NB4 (cell line): ENCODE measurements around the gene P2RX5.
A peak's percentile ranks its signal among the peaks of the same experiment; 100 is the strongest.

Experiments used
- DNase-seq: peaks from one replicate; pipeline ENCODE4 v3.0.0; 2010; ENCODE audit warnings: low read depth
- H3K4me3 ChIP-seq: one replicate; pipeline ENCODE4 v1.5.1; 2011; ENCODE audit warnings: mild to moderate bottlenecking, low read depth, low read length, moderate library complexity
- MYC ChIP-seq: IDR thresholded peaks from 2 replicates; pipeline ENCODE4 v1.6.1; 2011; ENCODE audit warnings: low read depth, low read length
- POLR2A ChIP-seq: IDR thresholded peaks from 2 replicates; pipeline ENCODE4 v1.6.1; 2011; ENCODE audit warnings: mild to moderate bottlenecking; ENCODE audit not compliant: insufficient read length; ENCODE audit errors: extremely low read depth
- TF ChIP-seq, protein P1 (sequence below): IDR thresholded peaks from 2 replicates; pipeline ENCODE4 v1.6.1; 2011; ENCODE audit warnings: low read depth, low read length
- TF ChIP-seq, protein P2 (sequence below): IDR thresholded peaks from one replicate; pipeline ENCODE4 v1.5.1; 2012; ENCODE audit warnings: low read depth, low read length

P2RX5 gene, protein sequence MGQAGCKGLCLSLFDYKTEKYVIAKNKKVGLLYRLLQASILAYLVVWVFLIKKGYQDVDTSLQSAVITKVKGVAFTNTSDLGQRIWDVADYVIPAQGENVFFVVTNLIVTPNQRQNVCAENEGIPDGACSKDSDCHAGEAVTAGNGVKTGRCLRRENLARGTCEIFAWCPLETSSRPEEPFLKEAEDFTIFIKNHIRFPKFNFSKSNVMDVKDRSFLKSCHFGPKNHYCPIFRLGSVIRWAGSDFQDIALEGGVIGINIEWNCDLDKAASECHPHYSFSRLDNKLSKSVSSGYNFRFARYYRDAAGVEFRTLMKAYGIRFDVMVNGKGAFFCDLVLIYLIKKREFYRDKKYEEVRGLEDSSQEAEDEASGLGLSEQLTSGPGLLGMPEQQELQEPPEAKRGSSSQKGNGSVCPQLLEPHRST

DNA sequence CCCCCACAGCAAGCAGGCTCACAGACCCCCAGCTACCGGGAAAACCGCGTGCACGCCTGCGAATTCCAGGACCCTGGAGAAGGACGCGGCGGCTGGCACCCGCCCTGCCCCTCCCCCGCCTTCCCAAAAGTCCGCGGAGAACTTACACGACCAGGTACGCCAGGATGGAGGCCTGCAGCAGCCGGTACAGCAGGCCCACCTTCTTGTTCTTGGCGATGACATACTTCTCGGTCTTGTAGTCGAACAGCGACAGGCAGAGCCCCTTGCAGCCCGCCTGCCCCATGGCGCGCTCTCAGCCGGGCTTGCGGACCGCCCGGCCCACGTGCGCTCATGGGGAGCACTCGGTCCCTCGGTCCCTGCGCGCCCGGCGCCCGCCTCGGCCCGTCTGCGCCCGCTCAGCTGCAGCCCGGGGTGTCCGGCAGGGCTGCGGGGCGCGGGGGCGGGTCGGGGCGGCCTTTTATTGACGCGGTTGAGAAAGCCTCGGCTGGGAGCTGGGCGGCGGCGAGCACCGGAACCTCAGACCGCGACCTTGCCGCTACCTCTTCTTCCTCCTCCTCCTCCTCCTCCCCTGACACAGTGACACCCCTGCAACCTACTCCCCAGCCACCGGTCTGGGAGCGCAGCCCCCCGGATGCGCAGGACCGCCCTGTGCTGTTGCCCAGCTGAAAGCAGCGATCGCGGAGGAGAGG, at the start of gene P2RX5:
P2RX5 (minus strand) TSS at position 433 of the 689 bp plus-strand sequence; CDS start at position 283, 150 bp downstream.
- DNase-seq = peak; percentile 82
- H3K4me3 ChIP-seq = peak within 1 kb of the TSS; percentile 44
- TF ChIP-seq, protein P1, sequence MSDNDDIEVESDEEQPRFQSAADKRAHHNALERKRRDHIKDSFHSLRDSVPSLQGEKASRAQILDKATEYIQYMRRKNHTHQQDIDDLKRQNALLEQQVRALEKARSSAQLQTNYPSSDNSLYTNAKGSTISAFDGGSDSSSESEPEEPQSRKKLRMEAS = peak; percentile 77
- TF ChIP-seq MYC (peak; percentile 57; the same call in 1 of the 2 replicates), POLR2A (no peak)
- TF ChIP-seq, protein P2, sequence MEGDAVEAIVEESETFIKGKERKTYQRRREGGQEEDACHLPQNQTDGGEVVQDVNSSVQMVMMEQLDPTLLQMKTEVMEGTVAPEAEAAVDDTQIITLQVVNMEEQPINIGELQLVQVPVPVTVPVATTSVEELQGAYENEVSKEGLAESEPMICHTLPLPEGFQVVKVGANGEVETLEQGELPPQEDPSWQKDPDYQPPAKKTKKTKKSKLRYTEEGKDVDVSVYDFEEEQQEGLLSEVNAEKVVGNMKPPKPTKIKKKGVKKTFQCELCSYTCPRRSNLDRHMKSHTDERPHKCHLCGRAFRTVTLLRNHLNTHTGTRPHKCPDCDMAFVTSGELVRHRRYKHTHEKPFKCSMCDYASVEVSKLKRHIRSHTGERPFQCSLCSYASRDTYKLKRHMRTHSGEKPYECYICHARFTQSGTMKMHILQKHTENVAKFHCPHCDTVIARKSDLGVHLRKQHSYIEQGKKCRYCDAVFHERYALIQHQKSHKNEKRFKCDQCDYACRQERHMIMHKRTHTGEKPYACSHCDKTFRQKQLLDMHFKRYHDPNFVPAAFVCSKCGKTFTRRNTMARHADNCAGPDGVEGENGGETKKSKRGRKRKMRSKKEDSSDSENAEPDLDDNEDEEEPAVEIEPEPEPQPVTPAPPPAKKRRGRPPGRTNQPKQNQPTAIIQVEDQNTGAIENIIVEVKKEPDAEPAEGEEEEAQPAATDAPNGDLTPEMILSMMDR = no peak

DNA sequence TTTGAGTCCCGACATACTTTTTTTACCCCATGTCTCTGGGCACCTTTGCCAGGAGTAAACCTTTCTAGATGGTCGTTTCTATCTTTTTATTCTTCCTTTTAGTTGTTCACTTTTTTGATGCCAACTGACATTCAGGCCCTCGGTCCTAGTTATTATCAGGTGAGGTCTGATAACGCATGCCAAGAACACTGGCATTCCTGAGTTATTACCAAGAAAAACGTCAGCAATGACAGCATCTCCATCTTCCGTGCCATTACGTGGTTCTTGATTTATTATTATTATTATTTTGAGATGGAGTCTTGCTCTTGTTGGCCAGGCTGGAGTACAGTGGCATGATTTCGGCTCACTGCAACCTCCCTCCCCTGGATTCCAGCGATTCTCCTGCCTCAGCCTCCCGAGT, 49.1 kb upstream of the P2RX5 start:
- DNase-seq = no peak
- no peak for TF ChIP-seq POLR2A
- TF ChIP-seq MYC = no peak
- TF ChIP-seq, protein P1 = no peak
- TF ChIP-seq, protein P2 = no peak
- H3K4me3 ChIP-seq = no peak overlapping the region

DNA sequence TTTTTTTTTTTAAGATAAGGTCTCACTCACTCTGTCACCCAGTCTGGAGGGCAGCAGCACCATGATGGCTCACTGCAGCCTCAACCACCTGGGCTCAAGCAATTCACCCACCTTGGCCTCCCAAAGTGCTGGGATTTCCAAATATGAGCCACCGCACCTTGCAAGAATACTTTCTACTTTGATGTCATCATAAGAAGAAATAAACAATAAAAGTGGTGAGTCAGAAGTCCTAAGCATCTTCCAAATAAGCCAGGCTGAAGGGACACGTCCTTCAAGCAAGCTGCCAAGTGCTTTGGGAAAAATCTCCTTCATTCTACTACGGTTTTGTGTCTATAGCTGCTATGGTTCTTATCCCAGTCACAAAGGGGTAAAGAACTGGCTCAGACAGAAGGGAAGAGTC, 48.1 kb upstream of the P2RX5 start:
- H3K4me3 ChIP-seq = no peak overlapping the region
- no peak for DNase-seq
- TF ChIP-seq MYC (no peak), POLR2A (no peak)
- TF ChIP-seq, protein P1 = no peak
- TF ChIP-seq, protein P2 = no peak

DNA sequence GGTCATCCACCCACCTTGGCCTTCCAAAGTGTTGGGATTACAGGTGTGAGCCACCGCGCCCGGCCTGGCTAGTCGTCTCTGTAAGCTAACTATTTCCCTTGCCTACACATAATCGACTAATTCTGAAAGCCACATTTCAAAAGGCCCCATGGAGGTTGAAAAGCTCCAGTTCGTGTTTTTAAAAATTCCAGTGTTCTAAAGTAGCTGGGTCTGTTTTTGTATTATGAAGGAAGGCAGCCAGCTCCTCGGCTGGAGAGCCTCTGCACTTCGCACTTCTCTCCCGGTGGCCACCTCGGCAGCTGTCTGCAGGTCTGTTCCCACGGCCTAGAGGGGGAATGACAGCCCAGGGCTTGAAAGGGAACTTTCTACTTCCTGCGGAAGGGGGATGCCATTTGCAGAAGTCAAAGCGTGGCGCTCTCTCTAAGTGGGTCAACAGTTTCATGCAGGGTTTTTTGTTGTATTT, 44.7 kb upstream of the P2RX5 start:
- TF ChIP-seq, protein P2 = no peak
- TF ChIP-seq MYC = no peak
- TF ChIP-seq POLR2A = no peak
- TF ChIP-seq, protein P1 = no peak
- no peak for DNase-seq
- H3K4me3 ChIP-seq = no peak overlapping the region

DNA sequence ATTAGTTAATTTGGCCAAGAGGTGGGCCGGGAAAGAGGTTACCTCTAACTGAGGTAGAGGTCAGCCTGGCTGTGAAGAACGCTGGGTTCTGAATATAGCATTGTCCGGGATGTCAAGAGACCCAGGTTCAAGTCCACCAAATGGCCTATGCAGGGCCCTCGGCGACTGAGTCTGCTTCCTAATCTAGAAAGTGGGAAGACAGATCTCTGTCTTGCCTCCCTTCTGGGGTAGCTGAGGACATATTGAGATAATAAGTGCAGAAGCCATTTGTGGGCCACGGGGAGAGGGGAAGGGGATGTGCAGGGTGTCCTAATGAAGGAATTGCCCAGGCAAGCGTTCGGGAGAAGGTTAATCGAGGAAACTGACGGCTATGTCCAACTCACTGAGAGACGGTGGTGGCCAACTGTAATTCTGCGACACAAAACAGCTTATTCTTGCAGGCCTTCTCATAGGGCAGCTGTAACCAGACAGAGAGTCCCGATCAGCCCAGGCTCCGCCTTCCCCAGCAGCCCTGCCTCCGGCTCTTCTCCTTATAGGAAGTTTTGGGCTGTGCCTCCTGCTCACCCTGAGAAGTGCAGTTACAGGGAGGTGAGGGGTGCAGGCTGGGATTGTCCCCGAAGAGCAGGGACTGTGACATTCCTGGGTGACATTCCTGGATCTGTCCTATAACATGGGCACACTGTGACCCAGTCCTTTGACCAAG, 43.6 kb upstream of the P2RX5 start:
- H3K4me3 ChIP-seq = no peak overlapping the region
- no peak for TF ChIP-seq MYC
- no peak for TF ChIP-seq POLR2A
- TF ChIP-seq, protein P1 = no peak
- TF ChIP-seq, protein P2 = no peak
- no peak for DNase-seq
